Upper lobe of left lung (tissue), 4 donors: Measurements from ENCODE around the gene ZBTB46.
"Not testable (repeated sequence)": the region's sequence is repeated elsewhere in the genome, so short reads cannot be mapped to it uniquely, and the experiment has no call there.

Experiments used
- CTCF ChIP-seq, 6 experiments: fragments of 450-650 bp in 4 of 6; fragments of 200-600 bp in 2 of 6; sonication (generic) in 2 of 6; IDR thresholded peaks; one replicate each; pipeline ENCODE4 v1.5.1; 2016 to 2019; ENCODE audit warnings: antibody characterized with exemption in 6 of 6
- EP300 ChIP-seq, 4 donors: sonication (generic); formaldehyde crosslinking; IDR thresholded peaks; one replicate each; pipeline ENCODE4 v1.5.1; 2017; ENCODE audit warnings: antibody characterized with exemption in 4 of 4, control low read depth in 2 of 4
- POLR2A ChIP-seq, 4 donors: fragments of 450-650 bp; IDR thresholded peaks; one replicate each; pipeline ENCODE4 v1.5.1; 2016 to 2017; ENCODE audit warnings: antibody characterized with exemption in 4 of 4, mild to moderate bottlenecking in 2 of 4
- POLR2AphosphoS5 ChIP-seq, 2 donors: sonication (generic); formaldehyde crosslinking; IDR thresholded peaks; one replicate each; pipeline ENCODE4 v1.5.1; 2017; ENCODE audit warnings: antibody characterized with exemption in 2 of 2

GRCh38 chr20:63799127-63799526 is 31.9 kb downstream of the ZBTB46 start:
- not testable (repeated sequence) for TF ChIP-seq CTCF, EP300, POLR2A, POLR2AphosphoS5 (IDR thresholded peaks at IDR 0.05)
